Measurements from ENCODE around the gene AGMO.

DNA sequence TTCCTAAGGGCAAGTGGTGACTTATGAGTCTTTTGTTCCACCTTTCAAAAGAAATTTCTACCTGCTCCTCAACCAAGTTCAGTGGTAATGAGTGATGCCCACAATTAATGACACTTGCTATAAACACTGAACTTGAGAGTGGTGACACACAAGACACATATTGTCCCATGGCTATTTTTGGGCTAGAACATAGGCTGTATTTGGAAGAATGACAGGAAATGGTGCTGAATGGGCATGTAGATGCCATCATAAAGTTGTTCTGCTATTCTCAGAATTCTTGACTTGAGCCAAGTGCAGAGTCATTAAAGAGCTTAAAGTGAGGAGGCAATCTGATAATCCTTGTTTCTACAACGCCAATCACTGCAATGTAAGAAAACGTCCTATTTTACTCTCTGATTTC, 313.3 kb downstream of the AGMO start:
- no peak for TF ChIP-seq EZH2 (IDR thresholded peaks at IDR 0.05; ENCODE audit: borderline replicate concordance, insufficient read depth, low read depth, low read length, poor library complexity, severe bottlenecking)
- TF ChIP-seq CTCF (IDR thresholded peaks at IDR 0.05): no peak

Data from B cell (primary cell).